ENCODE measurements around the gene OOSP1.
"Not testable (repeated sequence)": the region's sequence is repeated elsewhere in the genome, so short reads cannot be mapped to it uniquely, and the experiment has no call there.

The OOSP1 gene

GRCh38 chr11:59960502-59961381, 22.5 kb downstream of the OOSP1 start:
- FAIRE-seq, result no peak

- no peak for FAIRE-seq
Measured at GRCh38 chr11:59962107-59962482, 23.9 kb downstream of the OOSP1 start.

- no peak for FAIRE-seq
Measured at GRCh38 chr11:59963733-59964132, 25.5 kb downstream of the OOSP1 start, which contains the start of gene OOSP4A. OOSP4A (plus strand) TSS chr11:59964033; CDS start chr11:59964033, 0 bp downstream.

DNA sequence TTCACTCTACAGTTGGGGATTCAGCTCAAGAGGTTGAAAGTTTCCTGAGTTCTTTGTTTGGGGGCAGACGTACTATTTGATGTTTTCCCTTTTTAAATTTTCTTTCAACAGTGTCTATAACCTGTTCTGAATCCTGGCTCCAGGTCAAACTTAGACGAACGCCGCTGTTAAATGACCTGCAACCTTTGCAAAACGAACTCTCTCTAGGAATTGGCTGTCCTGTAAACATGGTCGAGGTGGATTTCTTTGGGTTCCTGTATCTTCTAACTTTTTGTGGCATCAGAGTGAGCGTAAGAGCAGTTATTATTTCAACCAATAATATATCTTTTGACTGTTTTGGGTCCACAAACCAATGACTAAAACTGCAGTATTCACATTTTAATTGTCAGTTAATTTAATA, 27.2 kb downstream of the OOSP1 start:
- FAIRE-seq, result no peak

DNA sequence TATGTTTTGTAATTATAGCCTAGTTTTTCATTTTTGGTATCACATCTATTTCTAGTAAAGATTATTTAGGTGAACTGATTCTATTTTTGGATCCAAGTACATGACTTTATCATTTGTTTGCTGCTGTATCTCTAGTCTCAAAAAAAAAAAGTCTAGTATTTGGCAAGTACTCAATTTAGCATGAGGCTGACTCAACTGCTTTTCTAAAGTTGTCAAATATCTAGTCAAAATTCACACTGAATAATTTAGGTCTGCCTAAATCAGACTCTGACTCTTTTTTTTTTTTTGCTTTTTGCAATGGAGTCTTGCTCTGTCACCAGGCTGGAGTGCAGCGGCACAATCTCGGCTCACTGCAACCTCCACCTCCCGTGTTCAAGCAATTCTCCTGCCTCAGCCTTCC, 28.0 kb downstream of the OOSP1 start:
- no peak for FAIRE-seq

GRCh38 chr11:59967677-59968394, 29.6 kb downstream of the OOSP1 start:
- no peak for FAIRE-seq

DNA sequence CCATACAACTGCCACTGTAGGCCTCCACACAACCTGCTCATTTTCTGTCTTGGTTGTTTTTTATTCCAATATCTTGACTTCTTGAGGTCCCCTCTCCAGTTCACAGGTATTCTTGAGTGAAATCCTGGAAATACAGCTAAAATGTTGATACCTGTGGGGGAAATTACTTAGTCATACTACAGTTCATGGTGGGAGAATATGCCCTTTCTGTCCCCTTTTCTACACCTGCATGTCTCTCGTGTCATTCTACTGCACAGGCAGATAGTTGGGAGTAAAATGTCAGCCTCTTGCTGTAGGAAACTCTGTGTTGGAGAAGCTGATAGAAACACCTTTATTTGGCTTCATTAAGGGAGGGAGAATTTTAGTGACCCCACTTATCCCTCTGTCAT, 30.2 kb downstream of the OOSP1 start:
- no peak for FAIRE-seq

GRCh38 chr11:59973097-59973496, 34.9 kb downstream of the OOSP1 start:
- FAIRE-seq, result no peak

GRCh38 chr11:59981106-59981770, 43.0 kb downstream of the OOSP1 start:
- FAIRE-seq, result no peak

GRCh38 chr11:59982037-59982436, 43.8 kb downstream of the OOSP1 start:
- FAIRE-seq, result not testable (repeated sequence)

GRCh38 chr11:59983212-59983611, 45.0 kb downstream of the OOSP1 start:
- FAIRE-seq, result no peak

GRCh38 chr11:59984368-59984767, 46.1 kb downstream of the OOSP1 start:
- FAIRE-seq, result no peak

GRCh38 chr11:59990421-59990820, 52.2 kb downstream of the OOSP1 start:
- FAIRE-seq, result peak; percentile 54

- FAIRE-seq, result no peak
Measured at GRCh38 chr11:59992425-59992824, 54.2 kb downstream of the OOSP1 start.

- no peak for FAIRE-seq
Measured at GRCh38 chr11:59997800-59998199, 59.6 kb downstream of the OOSP1 start.

DNA sequence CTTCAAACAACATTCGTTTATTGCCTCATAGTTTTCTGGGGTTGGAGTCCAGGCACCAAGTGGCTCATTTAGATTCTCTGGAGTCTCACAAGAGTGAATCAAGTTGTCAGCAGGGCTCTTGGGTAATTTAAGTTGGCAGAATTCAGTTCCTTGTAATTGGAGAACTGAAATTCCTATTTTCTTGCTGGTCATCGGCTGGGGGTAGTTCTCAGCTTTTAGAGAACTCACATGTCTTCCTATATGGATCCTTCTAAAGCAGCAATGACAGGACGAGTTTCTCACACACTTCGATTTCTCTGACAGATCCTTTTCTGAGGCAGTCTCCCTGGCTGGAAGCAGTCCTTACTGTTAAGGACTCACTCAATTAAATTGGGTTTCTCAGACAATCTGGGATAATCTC, 61.5 kb downstream of the OOSP1 start:
- no peak for FAIRE-seq

GRCh38 chr11:60003729-60004128, 65.5 kb downstream of the OOSP1 start:
- FAIRE-seq, result no peak

GRCh38 chr11:60005360-60005759, 67.1 kb downstream of the OOSP1 start:
- no peak for FAIRE-seq
